GM19395 (cell line): ENCODE data around the gene SLCO2A1.

Source experiments
- ATAC-seq: cut with Tn5 transposase; IDR thresholded peaks from one replicate; pipeline ENCODE4 v1.9.1; 2021; ENCODE audit warnings: mild to moderate bottlenecking, moderate library complexity; ENCODE audit not compliant: unreplicated experiment

The SLCO2A1 gene

DNA sequence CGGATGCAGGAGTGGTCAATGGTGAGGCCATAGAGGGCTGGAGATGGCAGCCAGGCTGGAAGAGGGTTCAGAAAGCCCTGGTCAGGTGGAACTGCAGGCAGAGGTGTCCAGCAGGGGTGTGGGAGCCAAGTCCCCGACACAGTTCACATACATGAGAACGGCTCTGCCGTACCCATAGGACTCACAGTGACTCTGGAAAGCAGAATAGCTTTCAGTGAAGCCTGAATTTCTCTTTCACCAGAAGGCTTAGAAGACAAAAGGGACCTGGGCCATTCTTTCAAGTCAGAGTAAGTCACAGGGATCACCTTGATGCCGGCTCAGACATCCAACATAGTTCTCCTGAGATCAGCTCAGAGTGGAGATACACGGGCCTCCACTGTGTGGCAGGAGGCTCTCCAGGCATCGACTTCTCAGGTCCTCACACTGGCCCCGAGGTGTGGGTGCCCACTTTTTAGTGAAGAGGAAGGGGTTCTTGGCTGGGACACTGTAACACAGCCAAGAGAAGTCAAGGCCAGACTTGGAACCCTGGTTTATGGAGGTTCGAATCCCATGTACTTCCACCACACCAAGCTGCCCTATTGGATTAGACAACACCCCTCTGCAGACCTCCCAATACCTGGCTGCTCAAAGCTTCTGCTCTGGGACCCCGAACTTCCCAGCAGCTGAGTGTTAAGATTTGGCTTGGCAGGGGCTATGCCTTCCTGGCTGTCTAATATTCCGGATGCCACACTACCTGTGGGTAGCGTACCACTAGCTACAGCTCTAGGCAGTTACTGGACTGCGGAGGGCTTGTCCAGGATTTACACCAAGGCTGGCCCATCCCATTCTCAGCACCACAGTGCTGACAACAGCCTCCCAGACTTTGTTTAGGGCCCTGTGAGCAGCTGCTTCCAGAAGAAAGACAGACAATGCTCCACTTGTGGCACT, 93.6 kb downstream of the SLCO2A1 start:
- ATAC-seq, result no peak

DNA sequence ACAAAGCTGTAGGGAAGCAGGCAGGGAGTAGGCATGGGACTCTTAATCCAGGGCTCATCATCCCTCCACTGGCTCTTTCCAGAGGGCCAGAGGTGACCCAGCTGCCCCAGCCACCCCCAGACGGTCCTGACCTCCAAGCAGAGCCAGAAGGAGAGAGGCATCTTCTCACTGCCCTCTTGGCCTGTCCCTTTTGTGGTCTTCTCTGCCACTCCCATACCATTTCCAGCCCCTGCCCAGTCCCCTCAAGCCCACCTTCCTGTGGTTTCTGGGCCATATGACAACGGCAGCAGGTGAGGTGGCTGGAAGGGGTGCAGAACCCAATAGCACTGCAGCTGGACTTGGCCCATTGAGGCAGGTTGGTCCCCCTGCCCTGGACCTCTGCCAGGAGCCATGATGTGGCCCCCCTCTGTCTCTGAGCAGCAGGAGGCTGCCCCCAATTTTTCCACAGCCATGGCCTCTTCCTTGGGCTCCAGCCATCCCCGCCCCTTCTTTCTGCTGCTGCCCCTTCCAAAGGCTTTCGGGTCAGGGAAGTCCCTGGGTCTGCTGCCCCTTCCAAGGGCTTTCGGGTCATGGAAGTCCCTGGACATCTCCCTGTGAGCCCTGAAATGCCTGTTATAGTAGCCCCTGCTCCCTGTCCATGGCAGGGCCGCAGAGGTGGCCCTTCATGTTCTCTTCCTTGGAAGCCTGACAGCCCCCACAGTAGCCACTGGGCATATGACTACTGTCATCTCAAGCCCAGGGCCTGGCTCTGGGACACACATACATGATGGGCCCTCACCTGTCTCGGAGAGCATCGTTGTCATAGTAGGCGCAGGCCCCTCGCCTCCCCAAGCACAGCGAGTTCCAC, 94.5 kb downstream of the SLCO2A1 start:
- no peak for ATAC-seq

DNA sequence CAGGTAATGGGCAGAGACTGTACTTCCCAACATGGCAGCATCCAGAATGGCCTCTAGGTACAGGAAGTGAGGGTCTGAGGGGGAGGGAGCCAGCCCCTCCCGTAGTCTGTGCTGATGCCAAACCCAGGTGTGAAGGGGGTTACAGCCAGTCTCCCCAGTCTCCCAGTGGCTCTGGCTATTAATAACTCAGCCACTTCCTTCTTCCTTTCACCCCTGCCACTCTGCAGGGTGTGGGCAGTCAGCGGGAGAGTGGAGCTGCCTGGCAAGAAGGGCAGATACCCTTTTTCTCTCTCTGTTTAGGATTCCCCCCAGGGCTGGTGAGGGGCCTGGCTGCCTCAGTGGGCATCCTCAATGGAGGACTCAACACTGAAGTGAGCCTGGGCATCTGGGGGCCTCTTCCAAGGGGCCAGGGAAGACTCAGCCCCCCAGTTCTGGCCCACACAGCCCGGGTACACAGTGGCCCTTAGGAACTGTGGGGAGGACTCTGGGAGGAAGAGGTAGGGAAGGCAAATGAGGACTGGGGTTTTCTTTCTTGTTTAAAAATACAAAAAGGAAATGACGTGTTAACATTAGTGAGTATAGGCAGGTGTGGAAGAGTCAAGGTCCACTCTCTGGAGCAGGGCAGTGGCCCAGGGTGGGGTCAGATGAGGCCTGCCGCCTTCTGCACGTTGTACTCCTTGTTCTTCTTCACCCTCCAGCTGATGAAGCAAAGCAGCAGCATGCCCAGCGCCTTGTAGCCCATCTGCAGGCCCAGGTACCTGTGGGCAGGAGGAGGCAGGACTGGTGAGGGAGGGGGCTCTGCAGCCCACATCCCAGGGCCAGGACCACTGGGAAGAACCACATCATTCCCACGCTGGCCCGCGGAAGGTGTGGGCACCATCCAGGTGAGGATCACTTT, 95.4 kb downstream of the SLCO2A1 start:
- ATAC-seq, result no peak

DNA sequence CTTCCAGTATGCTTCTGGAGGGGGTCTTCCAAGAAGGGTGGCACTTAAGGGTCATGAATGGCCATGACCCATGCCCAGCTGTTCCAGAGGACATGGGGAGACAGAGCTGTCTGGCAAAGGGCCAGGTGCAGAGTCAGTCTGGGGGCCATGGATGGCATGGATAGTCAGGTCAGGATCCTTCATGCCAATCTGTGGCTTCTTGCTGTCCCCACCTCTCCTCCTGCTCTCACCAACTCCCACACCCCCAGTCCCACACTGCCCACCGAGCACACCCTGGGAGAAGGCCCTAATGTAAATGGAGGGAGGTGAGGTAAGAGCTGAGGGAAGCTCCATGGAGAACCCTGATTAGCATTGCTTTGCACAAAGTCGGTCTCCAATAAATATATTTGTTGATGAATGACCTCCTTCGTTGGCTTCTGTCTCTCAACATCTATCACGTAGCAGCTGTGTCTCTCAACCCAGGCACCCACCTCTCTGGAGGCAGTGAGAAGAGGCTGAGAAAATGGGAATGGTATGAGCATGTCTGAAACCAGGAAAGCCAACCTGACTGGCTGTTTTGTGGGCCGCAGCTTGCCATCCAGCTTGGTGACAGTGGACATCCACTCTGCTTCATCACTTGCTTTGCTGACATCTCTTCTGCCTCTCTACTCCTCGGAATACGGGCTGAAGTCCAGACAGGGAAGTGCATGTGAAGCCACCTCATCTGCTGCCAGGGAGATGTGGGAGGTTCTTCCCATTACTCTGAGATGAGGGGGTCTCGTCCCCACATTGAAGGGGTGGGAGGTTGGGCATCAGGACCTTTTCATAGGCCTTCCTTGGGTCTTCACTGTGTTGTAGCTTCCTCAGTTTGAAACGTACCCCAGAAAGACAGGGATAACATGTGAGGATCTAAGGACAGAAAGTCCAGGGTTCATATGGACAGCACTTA, 96.4 kb downstream of the SLCO2A1 start:
- ATAC-seq, result no peak

DNA sequence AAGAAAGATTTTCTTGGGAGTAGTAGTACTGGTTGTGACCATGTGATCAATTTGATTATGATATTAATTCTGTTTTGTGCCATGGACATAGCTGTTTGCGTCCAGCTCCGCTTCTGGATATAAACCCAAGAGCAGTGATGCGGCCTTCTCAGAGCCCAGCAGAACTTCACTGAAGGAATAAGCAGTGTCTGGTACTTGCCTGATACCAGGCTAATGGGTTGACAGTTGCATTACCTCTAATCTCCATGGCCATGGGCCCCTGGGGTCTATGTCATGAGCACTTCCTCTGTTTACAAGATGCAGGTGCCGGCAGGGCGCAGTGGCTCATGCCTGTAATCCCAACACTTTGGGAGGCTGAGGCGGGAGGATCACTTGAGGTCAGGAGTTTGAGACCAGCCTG, 97.7 kb downstream of the SLCO2A1 start:
- no peak for ATAC-seq

DNA sequence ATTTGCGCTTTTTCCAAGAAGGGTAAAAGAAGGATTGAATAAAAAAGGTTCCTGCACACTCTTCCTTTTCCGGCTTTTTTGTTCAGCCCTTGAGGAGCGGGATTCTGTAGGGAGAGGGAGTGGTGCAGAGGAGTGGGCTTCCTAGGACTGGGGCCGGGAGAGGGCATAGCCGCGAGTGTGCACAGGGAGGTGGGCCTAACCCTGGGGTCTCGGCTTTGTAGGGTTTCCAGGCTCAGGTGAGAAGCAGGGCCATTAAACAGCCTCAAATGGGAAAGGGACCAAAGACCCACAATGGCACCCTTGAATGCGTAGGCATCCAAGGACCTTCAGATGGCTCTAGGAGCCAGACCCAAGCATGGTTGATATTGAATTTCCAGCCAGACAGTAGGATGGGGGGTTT, 98.6 kb downstream of the SLCO2A1 start:
- ATAC-seq, result no peak

DNA sequence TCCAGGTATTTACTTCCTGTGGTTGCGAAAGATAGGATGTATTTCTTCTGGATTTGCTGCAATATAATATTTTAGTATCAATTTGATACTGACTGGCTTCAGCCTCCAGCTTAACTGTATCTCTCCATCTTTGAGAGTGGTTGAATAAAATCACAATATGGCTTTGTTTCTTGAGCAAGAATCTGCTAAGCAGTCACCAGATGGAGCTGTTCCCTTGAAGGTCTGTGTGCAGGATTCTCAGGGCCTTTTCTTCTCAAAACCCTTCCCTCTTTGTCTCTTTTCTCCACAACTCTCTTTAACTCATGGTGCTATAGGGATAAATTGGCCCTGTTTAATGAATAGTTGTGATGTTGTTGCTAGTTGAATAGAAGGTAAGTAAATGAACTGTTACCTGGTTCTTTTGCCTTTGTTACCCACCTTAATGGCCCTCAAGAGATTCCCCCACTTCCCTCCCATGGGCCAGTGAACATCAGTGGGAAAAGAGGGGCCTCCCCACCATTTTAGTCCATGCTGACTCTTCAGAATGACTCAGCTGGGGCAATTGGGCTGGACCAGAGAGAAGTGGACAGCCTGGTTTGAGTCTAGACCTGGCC, 99.3 kb downstream of the SLCO2A1 start:
- ATAC-seq, result no peak

DNA sequence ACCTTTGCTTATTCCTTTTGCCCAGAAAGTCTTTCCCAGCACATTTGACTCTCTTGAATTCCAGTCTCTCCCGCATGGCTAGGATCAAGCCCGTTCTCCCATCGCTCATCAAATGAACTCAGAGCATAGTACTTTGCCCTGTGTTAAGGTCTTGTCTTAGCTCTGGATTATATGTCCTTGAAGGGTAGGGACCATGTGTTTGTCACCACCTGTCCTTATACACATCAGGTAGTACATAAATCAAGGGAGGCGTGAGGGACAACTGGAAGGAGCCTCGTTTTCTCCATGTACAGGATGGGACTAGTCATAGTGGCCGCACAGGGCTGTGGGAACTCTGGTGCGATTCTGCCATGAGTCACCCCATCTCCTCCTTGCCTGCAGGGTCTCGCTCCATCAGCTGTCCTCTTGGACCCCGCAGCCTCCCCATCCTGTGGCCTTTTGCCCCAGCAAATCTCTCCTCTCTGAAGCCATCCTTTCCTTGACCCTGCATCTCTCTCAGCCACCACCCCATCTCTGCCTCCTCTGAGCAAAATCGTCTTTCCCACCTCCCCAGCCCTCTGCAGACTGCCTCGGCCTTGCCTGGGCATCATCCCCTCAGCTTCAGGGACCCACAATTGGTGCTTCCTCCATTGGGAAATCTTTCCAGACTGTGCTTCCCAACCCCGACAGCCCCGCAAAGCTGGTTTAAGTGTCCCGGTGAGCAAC, 100.7 kb downstream of the SLCO2A1 start:
- ATAC-seq, result no peak

DNA sequence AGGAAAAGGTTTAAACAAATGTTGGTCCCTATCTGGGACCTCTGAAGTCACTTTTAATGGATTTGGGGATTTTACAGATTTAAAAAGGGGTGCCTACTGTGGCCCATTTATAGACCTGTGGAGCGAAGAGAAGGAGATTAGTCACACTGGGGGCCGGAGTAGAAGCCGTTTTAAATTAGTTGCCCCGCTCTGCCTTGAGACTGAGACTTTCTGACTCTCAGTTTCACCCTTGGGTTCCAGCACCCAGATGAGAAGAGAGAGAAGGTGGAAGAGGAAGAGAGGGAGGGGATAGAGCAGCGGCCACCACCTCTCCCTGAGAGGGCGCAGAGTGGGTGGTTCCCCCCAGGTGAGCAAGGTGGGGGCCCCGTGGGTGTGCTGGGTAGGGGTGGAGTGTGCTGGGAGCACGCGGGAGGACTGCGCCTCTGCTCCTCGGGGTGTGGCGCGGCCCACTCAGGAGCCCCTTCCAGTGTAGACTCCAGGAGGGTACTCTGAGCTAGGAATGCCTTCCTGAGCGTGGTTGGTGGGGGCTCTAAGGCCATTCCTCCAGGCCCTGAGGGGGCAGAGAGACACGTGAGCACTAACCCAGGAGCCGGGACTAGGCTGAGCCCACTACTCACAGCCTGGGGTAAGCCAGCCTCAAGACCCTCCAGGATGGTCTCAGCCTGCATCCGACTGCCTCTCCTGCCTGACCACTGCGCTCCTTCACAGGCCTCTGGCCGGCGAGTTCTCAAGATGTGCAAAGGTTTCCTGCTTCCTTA, 101.4 kb downstream of the SLCO2A1 start:
- peak; percentile 44 for ATAC-seq

DNA sequence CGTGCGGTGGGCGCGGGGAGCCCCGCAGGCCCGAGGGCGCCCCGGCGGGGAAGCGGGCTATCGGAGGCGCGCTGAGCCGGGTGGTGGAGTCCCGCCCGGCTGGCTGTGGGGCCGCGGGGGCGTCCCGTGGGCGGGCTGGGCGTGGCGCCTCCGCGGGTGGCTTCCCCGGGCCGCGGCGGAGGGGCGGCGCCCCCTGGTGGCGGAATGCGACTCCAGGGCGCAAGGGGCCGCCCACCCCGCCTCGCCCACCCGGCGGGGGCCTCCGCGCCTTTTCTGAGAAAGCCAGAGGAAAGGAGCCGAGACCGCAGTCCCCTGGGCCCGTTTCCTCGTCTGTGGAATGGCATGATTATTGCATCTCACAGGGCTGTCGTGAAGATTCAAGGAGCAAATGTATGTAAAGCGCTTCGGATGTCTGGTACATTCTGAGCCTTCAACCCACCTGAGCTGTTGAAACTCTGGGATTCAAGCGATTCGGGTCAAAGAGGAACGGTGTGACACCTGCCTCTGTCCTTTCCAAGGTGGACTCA, 102.1 kb downstream of the SLCO2A1 start:
- ATAC-seq, result no peak

DNA sequence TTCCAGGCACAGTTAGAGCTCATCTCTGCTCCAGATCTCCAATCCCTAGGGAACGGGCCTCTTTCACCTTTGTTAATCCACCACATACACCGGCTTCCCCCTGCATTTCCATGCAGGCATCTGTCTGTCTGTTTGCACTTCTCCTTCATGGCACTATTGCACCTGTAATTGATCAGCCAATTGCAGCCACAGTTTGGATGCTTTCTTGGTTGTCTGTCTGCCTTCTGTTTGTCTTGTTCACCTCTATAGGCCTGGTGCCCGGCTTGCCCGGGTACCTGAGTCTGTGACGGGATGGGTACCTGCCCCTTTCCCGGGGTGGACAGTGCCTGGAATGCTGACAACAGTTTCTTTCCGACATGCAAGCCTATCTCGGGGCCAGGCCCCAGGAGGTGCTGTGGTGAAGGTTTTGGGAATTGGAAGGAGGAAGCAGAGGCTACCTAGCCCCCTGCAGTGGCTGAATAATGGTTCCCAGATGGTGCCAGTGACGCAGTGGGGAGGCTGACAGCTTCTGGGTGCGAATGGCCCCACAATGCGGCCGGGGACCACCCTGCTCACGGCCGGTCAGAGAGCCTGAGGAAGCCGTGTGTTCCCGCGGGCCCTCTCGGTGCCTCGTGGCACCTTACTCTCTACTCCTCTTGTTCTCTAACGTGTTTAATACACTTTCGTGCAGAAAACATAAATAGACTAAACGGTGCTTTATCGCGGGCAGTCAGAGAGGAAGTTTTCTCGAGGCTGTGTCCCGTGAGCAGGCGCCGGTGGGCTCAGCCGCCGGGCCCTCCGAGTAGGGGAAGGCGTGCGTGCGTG, 102.8 kb downstream of the SLCO2A1 start:
- ATAC-seq, result no peak

DNA sequence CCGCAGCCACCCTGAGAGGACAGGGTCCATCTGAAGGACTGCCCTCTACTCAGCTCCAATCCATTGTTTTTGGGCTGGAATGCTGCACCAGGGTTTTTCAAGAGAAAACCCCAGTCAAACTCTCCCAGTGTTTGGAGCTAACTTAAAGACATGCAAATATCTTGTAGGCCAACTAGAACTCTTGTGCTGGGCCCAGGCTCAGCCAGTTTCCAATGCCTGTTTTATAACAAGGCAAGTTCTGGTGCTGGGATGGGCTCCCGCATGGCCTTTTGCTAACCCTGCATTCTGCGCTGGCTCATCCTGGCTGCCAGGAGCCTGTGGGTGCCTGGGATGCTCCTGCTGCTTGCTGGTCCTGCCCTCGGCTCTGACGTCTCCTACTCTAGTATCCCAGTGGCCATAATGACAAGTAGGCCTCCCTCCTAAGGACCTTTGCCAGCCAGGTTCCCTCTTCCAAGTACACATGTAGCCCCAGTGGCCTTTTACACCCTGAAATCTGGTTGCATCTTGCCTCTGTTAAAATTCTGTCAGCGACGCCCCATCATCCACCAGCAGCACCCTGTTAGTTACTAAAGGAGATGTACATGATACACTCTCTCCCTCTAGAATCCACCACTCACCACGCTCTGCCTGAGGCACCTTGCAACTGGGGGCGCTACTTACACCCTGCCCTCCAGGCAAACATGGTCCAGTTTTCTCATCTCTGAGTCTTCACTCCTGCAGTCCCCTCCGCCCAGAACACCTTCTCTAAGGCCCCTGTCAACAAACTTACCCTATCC, 103.6 kb downstream of the SLCO2A1 start:
- no peak for ATAC-seq

DNA sequence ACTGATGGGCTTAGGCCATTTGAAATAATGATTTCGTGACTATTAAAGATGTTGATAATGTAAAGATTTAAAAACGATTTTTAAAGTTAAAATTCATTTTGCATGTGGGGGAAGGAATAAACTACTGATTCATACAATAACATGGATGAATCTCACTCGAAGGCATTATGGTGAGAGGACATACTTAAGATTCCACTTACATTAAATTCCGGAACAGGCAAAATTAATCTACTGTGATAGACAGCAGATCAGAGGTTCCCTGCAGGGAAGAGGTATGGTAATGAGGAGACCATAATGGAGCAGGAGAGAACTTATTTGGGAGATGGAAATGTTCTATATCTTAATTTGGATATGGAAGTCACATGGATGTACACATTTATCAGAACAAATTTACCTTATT, 105.7 kb downstream of the SLCO2A1 start:
- ATAC-seq, result no peak

DNA sequence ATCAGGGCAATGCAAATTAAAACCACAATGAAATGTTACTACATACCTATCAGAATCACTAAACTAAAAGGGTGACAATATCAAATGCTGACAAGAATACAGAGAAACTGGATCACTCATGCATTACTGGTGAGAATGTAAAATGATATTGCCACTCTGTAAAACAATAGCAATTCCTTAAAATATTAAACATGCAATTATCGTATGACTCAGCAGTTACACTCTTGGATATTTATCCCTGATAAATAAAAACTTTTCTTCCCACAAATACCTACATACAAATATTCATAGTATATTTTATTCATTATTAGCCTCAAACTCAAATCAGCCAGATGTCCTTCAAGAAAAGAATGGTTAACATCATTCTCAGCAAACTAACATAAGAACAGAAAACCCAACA, 108.1 kb downstream of the SLCO2A1 start:
- ATAC-seq, result no peak

DNA sequence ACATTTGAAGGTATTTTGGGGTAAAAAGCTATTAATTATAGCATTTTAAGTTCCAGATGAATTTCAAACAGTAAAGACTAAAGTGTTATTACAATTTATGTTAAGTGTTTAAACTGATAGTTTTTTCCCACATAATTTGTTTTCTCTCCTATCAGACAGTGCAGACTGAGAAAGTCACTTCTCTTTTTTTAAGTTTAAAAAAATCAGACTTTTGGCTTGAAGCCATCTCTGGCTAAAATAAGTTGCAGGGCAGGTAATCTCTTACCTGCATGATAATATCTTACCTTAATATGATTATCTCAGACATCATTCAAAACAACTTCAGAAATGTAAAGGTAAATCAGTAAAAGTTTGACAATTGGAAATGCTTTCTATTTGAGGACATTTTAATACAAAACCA, 112.6 kb downstream of the SLCO2A1 start:
- no peak for ATAC-seq
